HG03469 (cell line): Measurements from ENCODE around the gene DENND1A.
"Not testable (repeated sequence)": the region's sequence is repeated elsewhere in the genome, so short reads cannot be mapped to it uniquely, and the experiment has no call there.

ENCODE experiments used
- ATAC-seq: cut with Tn5 transposase; IDR thresholded peaks from one replicate; pipeline ENCODE4 v1.9.1; 2021; ENCODE audit warnings: mild to moderate bottlenecking, moderate library complexity, moderate number of reproducible peaks; ENCODE audit not compliant: unreplicated experiment

DENND1A gene

GRCh38 chr9:123335193-123335985 lies 594.5 kb downstream of the DENND1A start:
- no peak for ATAC-seq

- ATAC-seq: no peak
Observed at GRCh38 chr9:123334639-123335038, 595.3 kb downstream of the DENND1A start.

GRCh38 chr9:123333058-123333669 lies 596.8 kb downstream of the DENND1A start:
- not testable (repeated sequence) for ATAC-seq

- no peak for ATAC-seq
Observed at GRCh38 chr9:123331346-123332060, 598.4 kb downstream of the DENND1A start.
